SK-N-SH treated with all-trans-retinoic acid at 6 μM for 48 hours (cell line): ENCODE results near the gene HSPB6.

ENCODE experiments used
- ARNTL ChIP-seq: fragments of 450-650 bp; formaldehyde crosslinking; IDR thresholded peaks from 2 replicates; pipeline ENCODE4 v1.5.0; 2020; ENCODE audit warnings: low read depth, mild to moderate bottlenecking, moderate library complexity, borderline replicate concordance
- BACH2 ChIP-seq: fragments of 250-450 bp; sonication (Bioruptor Pico); IDR thresholded peaks from 2 replicates; pipeline ENCODE4 v1.9.0; 2021; ENCODE audit warnings: mild to moderate bottlenecking, borderline replicate concordance
- CREB5 ChIP-seq: fragments of 250-450 bp; sonication (Bioruptor Pico); IDR thresholded peaks from 2 replicates; pipeline ENCODE4 v1.5.1; 2020; ENCODE audit warnings: low read depth, mild to moderate bottlenecking, moderate library complexity
- ESRRG ChIP-seq: fragments of 250-450 bp; sonication (Bioruptor Pico); IDR thresholded peaks from 2 replicates; pipeline ENCODE4 v1.6.1; 2021; ENCODE audit warnings: mild to moderate bottlenecking
- PATZ1 ChIP-seq: fragments of 250-450 bp; sonication (Bioruptor Pico); IDR thresholded peaks from 2 replicates; pipeline ENCODE4 v1.8.0; 2020; ENCODE audit warnings: mild to moderate bottlenecking, moderate library complexity, borderline replicate concordance
- PPARA ChIP-seq: fragments of 250-450 bp; sonication (Bioruptor Pico); IDR thresholded peaks from 2 replicates; pipeline ENCODE4 v1.5.0; 2020; ENCODE audit warnings: mild to moderate bottlenecking, borderline replicate concordance
- RARB ChIP-seq: fragments of 250-450 bp; sonication (Bioruptor Pico); IDR thresholded peaks from 2 replicates; pipeline ENCODE4 v1.8.0; 2021; ENCODE audit warnings: mild to moderate bottlenecking, moderate library complexity
- ZC3H10 ChIP-seq: fragments of 250-450 bp; sonication (Bioruptor Pico); IDR thresholded peaks from 2 replicates; pipeline ENCODE4 v1.5.1; 2021; ENCODE audit warnings: mild to moderate bottlenecking, moderate library complexity
- ZFP3 ChIP-seq: fragments of 250-450 bp; sonication (Bioruptor Pico); IDR thresholded peaks from 2 replicates; pipeline ENCODE4 v1.5.0; 2020; ENCODE audit warnings: mild to moderate bottlenecking, moderate library complexity
- ZNF70 ChIP-seq: fragments of 450-650 bp; formaldehyde crosslinking; IDR thresholded peaks from 2 replicates; pipeline ENCODE4 v1.5.0; 2020; ENCODE audit warnings: mild to moderate bottlenecking, moderate library complexity
- ZNF8 ChIP-seq: fragments of 450-650 bp; formaldehyde crosslinking; IDR thresholded peaks from 2 replicates; pipeline ENCODE4 v1.5.0; 2020; ENCODE audit warnings: mild to moderate bottlenecking, moderate library complexity

GRCh38 chr19:35731779-35732405 is 24.9 kb downstream of the HSPB6 start:
- TF ChIP-seq ZNF8 (no peak), PPARA (CRISPR knock-in tag) (no peak), CREB5 (no peak), ESRRG (CRISPR knock-in tag) (no peak), BACH2 (CRISPR knock-in tag) (no peak), PATZ1 (CRISPR knock-in tag) (no peak), ZC3H10 (CRISPR knock-in tag) (no peak), ZNF70 (CRISPR knock-in tag) (no peak), ARNTL (CRISPR knock-in tag) (no peak), RARB (CRISPR knock-in tag) (no peak), ZFP3 (CRISPR knock-in tag) (no peak)
